GM12878 (cell line): Measurements from ENCODE around the gene RPS28. TPM values are rescaled to one million over a fixed set of nuclear protein-coding genes. Genes with fewer than 3 reads are reported as not detected.

ENCODE experiments used
- ATAC-seq: fragments of 200-7000 bp; cut with Tn5 transposase; 3 replicates; pipeline ENCODE4 v1.9.1; 2020; ENCODE audit warnings: mild to moderate bottlenecking, moderate library complexity
- BruUV-seq: library from RNA; stranded (reverse); fragments of 400-500 nt; replicated peaks from 2 replicates; lab custom pipeline; 2021; lab: Mats Ljungman, UMichigan
- CTCF ChIA-PET: fragments of 300-600 bp; sonication (Branson Sonifier 250); formaldehyde crosslinking; extraction: SDS; loops from one replicate; lab custom pipeline; 2021; ENCODE audit warnings: inconsistent platforms; lab: Yijun Ruan, JAX
- POLR2A ChIA-PET: fragments of 350-600 bp; formaldehyde crosslinking; extraction: SDS; loops from one replicate; lab custom pipeline; 2021; ENCODE audit warnings: inconsistent platforms; lab: Charles Lee
- RAD21 ChIA-PET: fragments of 300-600 bp; sonication (Branson Sonifier 250); formaldehyde crosslinking; loops from one replicate; lab custom pipeline; 2023; ENCODE audit warnings: antibody characterized with exemption; ENCODE audit not compliant: unreplicated experiment; lab: Charles Lee
- SMC1A ChIA-PET: fragments of 300-600 bp; sonication (Branson Sonifier 250); formaldehyde crosslinking; loops from one replicate; lab custom pipeline; 2023; ENCODE audit not compliant: unreplicated experiment, uncharacterized antibody; lab: Charles Lee
- DNase-seq: peaks from one replicate; pipeline ENCODE4 v3.0.0-alpha.2; 2011; ENCODE audit warnings: low read depth, low spot score
- FAIRE-seq: peaks from 3 replicates; lab custom pipeline; 2011; peaks lifted over from hg19 to GRCh38; lab: Jason Lieb, UNC
- H2AFZ ChIP-seq: 2 replicates; pipeline ENCODE4 v1.6.0; 2011; ENCODE audit warnings: low read depth, low read length, control low read depth; ENCODE audit not compliant: control insufficient read depth
- H3K27ac ChIP-seq: 2 replicates; pipeline ENCODE4 v1.5.1; 2011; ENCODE audit warnings: control low read depth; ENCODE audit not compliant: control insufficient read depth, insufficient read depth
- H3K27me3 ChIP-seq, 2 experiments: replicated peaks in 1 of 2; 2 replicates each; pipeline versions ENCODE4 v1.6.0 to v1.6.1; 2011; ENCODE audit warnings: low read length in 1 of 2; ENCODE audit not compliant: control insufficient read depth in 2 of 2, insufficient read depth in 2 of 2
- H3K36me3 ChIP-seq, 2 experiments: 2 replicates each; pipeline ENCODE4 v1.5.1; 2011; ENCODE audit warnings: low read length in 1 of 2; ENCODE audit not compliant: control insufficient read depth in 2 of 2, insufficient read depth in 2 of 2
- H3K4me1 ChIP-seq: 2 replicates; pipeline ENCODE4 v1.6.1; 2011; ENCODE audit warnings: mild to moderate bottlenecking, low read length, moderate library complexity, mixed read lengths; ENCODE audit not compliant: control insufficient read depth, insufficient read depth
- H3K4me2 ChIP-seq: 2 replicates; pipeline ENCODE4 v1.6.0; 2011; ENCODE audit warnings: control low read depth; ENCODE audit not compliant: control insufficient read depth, insufficient read depth
- H3K4me3 ChIP-seq: fragments of 200-600 bp; sonication (generic); 2 replicates; pipeline ENCODE4 v1.5.1; 2016
- H3K79me2 ChIP-seq: 2 replicates; pipeline ENCODE4 v1.6.0; 2011; ENCODE audit warnings: low read length; ENCODE audit not compliant: control insufficient read depth, insufficient read depth
- H3K9ac ChIP-seq: 2 replicates; pipeline ENCODE4 v1.8.0; 2011; ENCODE audit warnings: low read length, control low read depth, mixed read lengths; ENCODE audit not compliant: control insufficient read depth, insufficient read depth
- H3K9me3 ChIP-seq: replicated peaks from 3 replicates; pipeline ENCODE4 v1.5.1; 2011; ENCODE audit warnings: mild to moderate bottlenecking, low read length; ENCODE audit not compliant: control insufficient read depth, insufficient read depth
- H4K20me1 ChIP-seq: 2 replicates; pipeline ENCODE4 v1.6.0; 2011; ENCODE audit not compliant: control insufficient read depth, insufficient read depth
- ASH2L ChIP-seq: fragments of 300-600, 200-600 bp; sonication (generic); IDR thresholded peaks from 2 replicates; pipeline ENCODE4 v1.6.1; 2017; ENCODE audit warnings: low read depth, mild to moderate bottlenecking, borderline replicate concordance
- EZH2 ChIP-seq: IDR thresholded peaks from 2 replicates; pipeline ENCODE4 v1.6.1; 2012; ENCODE audit warnings: low read depth, mild to moderate bottlenecking, control low read depth, inconsistent platforms, low read length, borderline replicate concordance; ENCODE audit not compliant: control insufficient read depth
- JUND ChIP-seq: IDR thresholded peaks from 2 replicates; pipeline ENCODE4 v1.6.1; 2012; ENCODE audit warnings: low read depth, mild to moderate bottlenecking, low read length, improper control_type of control experiment, moderate library complexity
- NFYB ChIP-seq: IDR thresholded peaks from 2 replicates; pipeline ENCODE4 v1.6.1; 2011; ENCODE audit warnings: low read depth, mild to moderate bottlenecking, low read length, improper control_type of control experiment, moderate library complexity; ENCODE audit not compliant: insufficient read depth
- POLR2AphosphoS2 ChIP-seq: IDR thresholded peaks from 2 replicates; pipeline ENCODE4 v1.6.1; 2011; ENCODE audit warnings: low read depth, mild to moderate bottlenecking, low read length, improper control_type of control experiment, moderate library complexity
- RAD51 ChIP-seq: fragments of 450-650 bp; IDR thresholded peaks from 2 replicates; pipeline ENCODE4 v1.6.1; 2016; ENCODE audit warnings: moderate library complexity, mild to moderate bottlenecking, inconsistent platforms
- SMAD1 ChIP-seq: fragments of 450-650 bp; IDR thresholded peaks from 2 replicates; pipeline ENCODE4 v1.6.1; 2018; ENCODE audit warnings: mild to moderate bottlenecking, low read depth; ENCODE audit not compliant: partially characterized antibody
- YY1 ChIP-seq: IDR thresholded peaks from 2 replicates; pipeline ENCODE4 v1.6.1; 2011; ENCODE audit warnings: low read depth, mild to moderate bottlenecking, low read length
- ZNF274 ChIP-seq: IDR thresholded peaks from one replicate; pipeline ENCODE4 v1.8.0; 2011; ENCODE audit not compliant: insufficient read length, insufficient read depth
- WGBS: methylation state at CpG from one replicate; pipeline ENCODE4 v1.1.6; 2016; ENCODE audit warnings: low lambda C conversion rate; ENCODE audit not compliant: insufficient replicate concordance, insufficient coverage; ENCODE audit errors: missing lambda C conversion rate; 5-methylcytosine and 5-hydroxymethylcytosine counted together
- in situ Hi-C: fragments of 300-500 bp; cut with MboI; formaldehyde crosslinking; loops from 9 replicates; pipeline ENCODE4 v1.14.3; 2018; ENCODE audit warnings: mixed read lengths
- intact Hi-C: fragments of 100-400 bp; cut with micrococcal nuclease; formaldehyde crosslinking; loops from one replicate; pipeline ENCODE4 v1.14.2; 2022; ENCODE audit not compliant: unreplicated experiment
- polyA plus RNA-seq, 11 experiments: library from polyadenylated mRNA; depleted of rRNA in 4 of 11; unstranded in 6 of 11; stranded (reverse) in 5 of 11; fragments of >200 nt; fragmentation: Nextera tagmentation in 4 of 11; fragmentation: Illumina TruSeq in 1 of 11; extraction: Ambion mirVana in 4 of 11; extraction: Trizol in 1 of 11; gene quantifications; 1 replicate in 1 of 11; 2 replicates in 10 of 11; pipeline versions ENCODE4 v1.2.1 to v1.2.3, GENCODE V29; 2011 to 2016; ENCODE audit warnings: inconsistent platforms in 2 of 11, missing spikeins in 2 of 11, low read depth in 1 of 11
- total RNA-seq, 4 experiments: library from RNA; depleted of rRNA in 3 of 4; stranded (reverse); fragments of >200 nt in 3 of 4; fragmentation: Illumina TruSeq in 1 of 4; extraction: Trizol in 1 of 4; gene quantifications; 2 replicates each; pipeline versions ENCODE4 v1.2.1 to v1.2.3, GENCODE V29; 2013 to 2021
- TF ChIP-seq, protein P1 (sequence below): fragments of 450-650 bp; IDR thresholded peaks from 2 replicates; pipeline ENCODE4 v1.6.1; 2018; ENCODE audit warnings: mild to moderate bottlenecking, low read depth, moderate library complexity; ENCODE audit not compliant: partially characterized antibody

RPS28 gene
- total and polyA plus RNA-seq, 10 of the 15 experiments (the other 5 are each of a cell fraction or from before 2014, with no cell fraction given): 422 to 3,905 (median 1,580) TPM

- intact Hi-C loops: no loop called here
- no peak overlapping the region; the same call in 1 of the 2 replicates for H3K9ac ChIP-seq
These were observed 14.9 kb upstream of the RPS28 start for GRCh38 chr19:8306235-8307054.

More at GRCh38 chr19:8306235-8307054, 14.9 kb upstream of the RPS28 start:
- ChIA-PET CTCF (interaction anchor here (0.5 to 1.3 kb wide), 3 partner anchors 13 to 101 kb away, joined by 3 to 4 read pairs (median 4); partner anchors contain the start of genes NDUFA7 and RPS28), POLR2A (interaction anchor here (0.6 to 1.2 kb wide), 2 partner anchors 28 to 299 kb away, joined by 3 read pairs; no protein-coding TSS in a partner anchor), SMC1A (no interaction called here), RAD21 (no interaction called here)
- no TSS peak for BruUV-seq
- H3K27ac ChIP-seq: no peak overlapping the region
- H3K4me2 ChIP-seq: peak overlapping the region; percentile 100
- no peaks in the 10 kb centered on the region for H4K20me1 ChIP-seq
- ATAC-seq (no peak), DNase-seq (no peak), FAIRE-seq (no peak)
- H2AFZ ChIP-seq: no peak overlapping the region
- H3K4me1 ChIP-seq: peaks cover 11% of the 10 kb centered on the region
- 60% methylated on average over 17 of the region's 17 CpGs for WGBS
- TF ChIP-seq YY1 (no peak), EZH2 (no peak), JUND (no peak), RAD51 (no peak), ZNF274 (no peak), ASH2L (no peak), SMAD1 (no peak), POLR2AphosphoS2 (no peak), NFYB (no peak)
- TF ChIP-seq, protein P1, sequence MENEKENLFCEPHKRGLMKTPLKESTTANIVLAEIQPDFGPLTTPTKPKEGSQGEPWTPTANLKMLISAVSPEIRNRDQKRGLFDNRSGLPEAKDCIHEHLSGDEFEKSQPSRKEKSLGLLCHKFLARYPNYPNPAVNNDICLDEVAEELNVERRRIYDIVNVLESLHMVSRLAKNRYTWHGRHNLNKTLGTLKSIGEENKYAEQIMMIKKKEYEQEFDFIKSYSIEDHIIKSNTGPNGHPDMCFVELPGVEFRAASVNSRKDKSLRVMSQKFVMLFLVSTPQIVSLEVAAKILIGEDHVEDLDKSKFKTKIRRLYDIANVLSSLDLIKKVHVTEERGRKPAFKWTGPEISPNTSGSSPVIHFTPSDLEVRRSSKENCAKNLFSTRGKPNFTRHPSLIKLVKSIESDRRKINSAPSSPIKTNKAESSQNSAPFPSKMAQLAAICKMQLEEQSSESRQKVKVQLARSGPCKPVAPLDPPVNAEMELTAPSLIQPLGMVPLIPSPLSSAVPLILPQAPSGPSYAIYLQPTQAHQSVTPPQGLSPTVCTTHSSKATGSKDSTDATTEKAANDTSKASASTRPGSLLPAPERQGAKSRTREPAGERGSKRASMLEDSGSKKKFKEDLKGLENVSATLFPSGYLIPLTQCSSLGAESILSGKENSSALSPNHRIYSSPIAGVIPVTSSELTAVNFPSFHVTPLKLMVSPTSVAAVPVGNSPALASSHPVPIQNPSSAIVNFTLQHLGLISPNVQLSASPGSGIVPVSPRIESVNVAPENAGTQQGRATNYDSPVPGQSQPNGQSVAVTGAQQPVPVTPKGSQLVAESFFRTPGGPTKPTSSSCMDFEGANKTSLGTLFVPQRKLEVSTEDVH: no peak
- in situ Hi-C loops: loop anchor here (5.0 kb wide), 1 partner anchor 34 kb away; no protein-coding TSS in a partner anchor
- H3K9me3 ChIP-seq: no peaks in the 10 kb centered on the region
- H3K79me2 ChIP-seq: peaks cover 21% of the 10 kb centered on the region
- H3K36me3 ChIP-seq: peaks cover 8 to 15% of the 10 kb centered on the region in 2 experiments; a peak in 3 of 4 replicates
- H3K4me3 ChIP-seq: peak overlapping the region; percentile 91; the same call in 1 of the 2 replicates
- no peaks in the 10 kb centered on the region for H3K27me3 ChIP-seq
